ENCODE measurements around the gene GJC1. TPM values are rescaled to one million over a fixed set of nuclear protein-coding genes. Genes with fewer than 3 reads are reported as not detected.

The GJC1 gene
- total and polyA plus RNA-seq, 4 donors = 3.9 to 44.3 (median 8.5) TPM

DNA sequence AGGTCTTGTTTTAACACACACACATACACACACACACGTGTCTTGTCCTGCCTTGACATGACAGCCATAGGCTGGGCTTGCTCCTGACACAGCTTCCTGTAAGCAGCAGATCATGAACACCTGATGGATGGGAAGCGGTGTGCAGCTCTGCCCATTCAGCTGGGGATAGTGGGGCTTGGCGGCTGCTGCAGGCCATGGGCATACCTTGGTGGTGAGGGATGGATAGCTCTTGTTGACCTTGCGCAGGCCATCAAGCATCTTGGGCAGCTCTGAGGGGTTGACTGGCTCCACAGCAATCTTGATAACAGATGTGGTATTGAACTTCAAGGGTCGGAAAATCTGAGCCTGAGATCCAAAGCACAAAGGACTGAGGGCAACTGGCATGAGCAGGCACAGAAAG is 29.6 kb upstream of the GJC1 start:
- DNase-seq (no peak), ATAC-seq (ENCODE audit: insufficient read depth, low FRiP score) (no peak)
- 94 to 95% methylated on average over 5 of the region's 5 CpGs for WGBS, 2 donors
- no peak overlapping the region for H3K9ac ChIP-seq (ENCODE audit: insufficient read depth in 1 of 2, low read length in 2 of 2)
- peaks cover 0 to 7% (median 0%) of the 10 kb centered on the region in 5 donors for H3K4me1 ChIP-seq (ENCODE audit: control insufficient read depth in 5 of 5, insufficient read depth in 5 of 5, low read length in 5 of 5)
- TF ChIP-seq, protein P1, sequence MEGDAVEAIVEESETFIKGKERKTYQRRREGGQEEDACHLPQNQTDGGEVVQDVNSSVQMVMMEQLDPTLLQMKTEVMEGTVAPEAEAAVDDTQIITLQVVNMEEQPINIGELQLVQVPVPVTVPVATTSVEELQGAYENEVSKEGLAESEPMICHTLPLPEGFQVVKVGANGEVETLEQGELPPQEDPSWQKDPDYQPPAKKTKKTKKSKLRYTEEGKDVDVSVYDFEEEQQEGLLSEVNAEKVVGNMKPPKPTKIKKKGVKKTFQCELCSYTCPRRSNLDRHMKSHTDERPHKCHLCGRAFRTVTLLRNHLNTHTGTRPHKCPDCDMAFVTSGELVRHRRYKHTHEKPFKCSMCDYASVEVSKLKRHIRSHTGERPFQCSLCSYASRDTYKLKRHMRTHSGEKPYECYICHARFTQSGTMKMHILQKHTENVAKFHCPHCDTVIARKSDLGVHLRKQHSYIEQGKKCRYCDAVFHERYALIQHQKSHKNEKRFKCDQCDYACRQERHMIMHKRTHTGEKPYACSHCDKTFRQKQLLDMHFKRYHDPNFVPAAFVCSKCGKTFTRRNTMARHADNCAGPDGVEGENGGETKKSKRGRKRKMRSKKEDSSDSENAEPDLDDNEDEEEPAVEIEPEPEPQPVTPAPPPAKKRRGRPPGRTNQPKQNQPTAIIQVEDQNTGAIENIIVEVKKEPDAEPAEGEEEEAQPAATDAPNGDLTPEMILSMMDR (IDR thresholded peaks at IDR 0.05; ENCODE audit: control extremely low read depth, extremely low read depth) = no peak
- no peaks in the 10 kb centered on the region for H3K27me3 ChIP-seq (ENCODE audit: control insufficient read depth in 3 of 3, insufficient read depth in 3 of 3, low read length in 2 of 3)
- H3K4me3 ChIP-seq = no peak overlapping the region
- peaks cover 0 to 2% (median 0%) of the 10 kb centered on the region in 4 donors for H3K9me3 ChIP-seq (ENCODE audit: control insufficient read depth in 4 of 4, insufficient read depth in 3 of 4, low read length in 3 of 4)
- H3K27ac ChIP-seq (ENCODE audit: low read depth in 1 of 2, low read length in 1 of 2) = no peak overlapping the region
- H3K36me3 ChIP-seq (ENCODE audit: control insufficient read depth in 4 of 4, insufficient read depth in 4 of 4, low read length in 4 of 4) = peaks cover 36 to 72% (median 53%) of the 10 kb centered on the region in 4 donors

DNA sequence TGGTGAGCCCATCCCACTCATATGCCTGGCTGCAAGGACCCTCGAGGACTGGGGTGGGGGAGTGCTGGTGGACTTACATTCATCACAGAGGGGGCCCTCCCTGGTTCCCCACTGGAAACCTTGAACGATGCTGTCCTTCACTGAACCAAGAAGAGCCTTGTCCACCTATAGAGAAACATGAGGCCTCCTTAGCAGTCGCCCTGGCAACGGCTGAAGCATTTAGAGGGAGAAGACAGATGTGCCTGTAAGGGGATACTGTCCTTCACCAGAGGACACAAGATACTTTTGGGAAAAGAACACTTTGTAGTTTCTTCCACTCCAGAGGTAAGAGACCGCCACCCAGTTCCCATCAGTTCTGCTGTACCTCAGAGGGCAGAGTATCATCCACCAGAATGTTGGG is 24.1 kb upstream of the GJC1 start:
- TF ChIP-seq, protein P1 (IDR thresholded peaks at IDR 0.05; ENCODE audit: control extremely low read depth, extremely low read depth) = no peak
- no peaks in the 10 kb centered on the region for H3K4me1 ChIP-seq (ENCODE audit: control insufficient read depth in 5 of 5, insufficient read depth in 5 of 5, low read length in 5 of 5)
- no peak overlapping the region for H3K27ac ChIP-seq (ENCODE audit: low read depth in 1 of 2, low read length in 1 of 2)
- no peaks in the 10 kb centered on the region for H3K9me3 ChIP-seq (ENCODE audit: control insufficient read depth in 4 of 4, insufficient read depth in 3 of 4, low read length in 3 of 4)
- 94 to 97% methylated on average over 5 of the region's 5 CpGs for WGBS, 2 donors
- H3K9ac ChIP-seq (ENCODE audit: insufficient read depth in 1 of 2, low read length in 2 of 2) = no peak overlapping the region
- DNase-seq (no peak), ATAC-seq (ENCODE audit: insufficient read depth, low FRiP score) (no peak)
- H3K4me3 ChIP-seq = no peak overlapping the region
- H3K36me3 ChIP-seq (ENCODE audit: control insufficient read depth in 4 of 4, insufficient read depth in 4 of 4, low read length in 4 of 4) = peaks cover 30 to 66% (median 48%) of the 10 kb centered on the region in 4 donors
- no peaks in the 10 kb centered on the region for H3K27me3 ChIP-seq (ENCODE audit: control insufficient read depth in 3 of 3, insufficient read depth in 3 of 3, low read length in 2 of 3)

DNA sequence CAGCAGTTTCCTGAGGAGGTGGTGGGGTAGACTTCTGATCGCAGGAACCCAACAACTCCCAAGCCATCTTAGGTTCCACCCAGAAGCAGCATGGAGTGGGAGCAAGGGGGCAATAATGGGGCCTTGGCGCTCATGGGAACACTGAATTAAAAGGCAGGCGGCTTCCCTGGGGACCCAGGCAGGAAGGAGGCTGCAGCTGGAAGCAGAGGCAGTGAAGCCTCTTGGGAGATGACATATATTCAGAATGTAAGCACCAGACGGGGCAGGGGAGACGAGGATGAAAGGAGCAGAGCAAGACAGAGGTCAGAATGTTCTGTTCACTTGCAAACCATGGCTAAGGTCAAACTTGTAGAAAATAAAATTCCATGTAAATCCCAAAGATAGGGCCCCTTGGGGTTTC is 20.5 kb upstream of the GJC1 start:
- peak in 2 of 3 donors; percentile 12 to 37 for DNase-seq
- WGBS, 2 donors = 85 to 91% methylated on average over 5 of the region's 5 CpGs

More for the DNA sequence above, 20.5 kb upstream of the GJC1 start:
- Histone ChIP-seq H3K9me3 (ENCODE audit: control insufficient read depth in 4 of 4, insufficient read depth in 3 of 4, low read length in 3 of 4) (no peaks in the 10 kb centered on the region), H3K36me3 (ENCODE audit: control insufficient read depth in 4 of 4, insufficient read depth in 4 of 4, low read length in 4 of 4) (peaks cover 28 to 44% (median 31%) of the 10 kb centered on the region in 4 donors), H3K9ac (ENCODE audit: insufficient read depth in 1 of 2, low read length in 2 of 2) (no peak overlapping the region), H3K27me3 (ENCODE audit: control insufficient read depth in 3 of 3, insufficient read depth in 3 of 3, low read length in 2 of 3) (no peaks in the 10 kb centered on the region), H3K4me1 (ENCODE audit: control insufficient read depth in 5 of 5, insufficient read depth in 5 of 5, low read length in 5 of 5) (peaks cover 0 to 7% (median 0%) of the 10 kb centered on the region in 5 donors), H3K27ac (ENCODE audit: low read depth in 1 of 2, low read length in 1 of 2) (peak overlapping the region in 1 of 2 donors; percentile 26), H3K4me3 (no peak overlapping the region)
- TF ChIP-seq, protein P1 (IDR thresholded peaks at IDR 0.05; ENCODE audit: control extremely low read depth, extremely low read depth) = no peak
- no peak for ATAC-seq (ENCODE audit: insufficient read depth, low FRiP score)

Data from lung (tissue), 12 donors.